GM23338 (cell line): ENCODE data around the gene SERINC5. TPM values are rescaled to one million over a fixed set of nuclear protein-coding genes. Genes with fewer than 3 reads are reported as not detected.

Source experiments
- ATAC-seq: fragments of 200-7000 bp; cut with Tn5 transposase; 3 replicates; pipeline ENCODE4 v1.9.1; 2020
- DNase-seq: peaks from one replicate; pipeline ENCODE4 v3.0.0-alpha.2; 2015; ENCODE audit warnings: low spot score
- H2AFZ ChIP-seq: fragments of 200-600 bp; sonication (generic); 2 replicates; pipeline ENCODE4 v1.8.0; 2016; ENCODE audit warnings: antibody characterized with exemption, mild to moderate bottlenecking, moderate library complexity
- H3F3A ChIP-seq: fragments of 200-600 bp; sonication (generic); replicated peaks from 2 replicates; pipeline ENCODE4 v1.8.0; 2017; ENCODE audit warnings: antibody characterized with exemption, mixed run types, low read depth
- H3K27ac ChIP-seq: fragments of 200-600 bp; sonication (generic); 2 replicates; pipeline ENCODE4 v1.6.1; 2016; ENCODE audit warnings: low read depth
- H3K27me3 ChIP-seq: fragments of 200-600 bp; sonication (generic); 2 replicates; pipeline ENCODE4 v1.8.0; 2016; ENCODE audit warnings: mild to moderate bottlenecking, mixed run types, moderate library complexity; ENCODE audit not compliant: insufficient read depth
- H3K36me3 ChIP-seq: fragments of 200-600 bp; sonication (generic); 2 replicates; pipeline ENCODE4 v1.8.0; 2016; ENCODE audit warnings: mild to moderate bottlenecking; ENCODE audit not compliant: insufficient read depth
- H3K4me1 ChIP-seq: fragments of 200-600 bp; sonication (generic); 2 replicates; pipeline ENCODE4 v1.8.0; 2016; ENCODE audit warnings: mild to moderate bottlenecking, moderate library complexity; ENCODE audit not compliant: insufficient read depth
- H3K4me2 ChIP-seq: fragments of 200-600 bp; sonication (generic); 2 replicates; pipeline ENCODE4 v1.7.1; 2017; ENCODE audit warnings: mixed run types
- H3K4me3 ChIP-seq: fragments of 200-600 bp; sonication (generic); 2 replicates; pipeline ENCODE4 v1.6.1; 2016; ENCODE audit warnings: mixed run types
- H3K79me2 ChIP-seq: fragments of 200-600 bp; sonication (generic); replicated peaks from 2 replicates; pipeline ENCODE4 v1.8.0; 2017; ENCODE audit warnings: mild to moderate bottlenecking; ENCODE audit not compliant: insufficient read depth
- H3K9me2 ChIP-seq: fragments of 200-600 bp; sonication (generic); 2 replicates; pipeline ENCODE4 v1.8.0; 2017; ENCODE audit not compliant: insufficient read depth
- H4K20me1 ChIP-seq: fragments of 200-600 bp; sonication (generic); replicated peaks from 2 replicates; pipeline ENCODE4 v1.8.0; 2017; ENCODE audit warnings: mild to moderate bottlenecking; ENCODE audit not compliant: insufficient read depth
- H3K27ac Mint-ChIP-seq: 2 replicates; pipeline ENCODE4 v1.8.0; 2020; ENCODE audit warnings: inconsistent platforms, mild to moderate bottlenecking, moderate library complexity, mixed read lengths
- H3K27me3 Mint-ChIP-seq: 3 replicates; pipeline ENCODE4 v1.8.0; 2022; ENCODE audit warnings: low read depth, mild to moderate bottlenecking, moderate library complexity, mixed read lengths, inconsistent platforms; ENCODE audit not compliant: insufficient read depth, poor library complexity
- H3K36me3 Mint-ChIP-seq: 3 replicates; pipeline ENCODE4 v1.8.0; 2021; ENCODE audit warnings: low read depth, mild to moderate bottlenecking, inconsistent platforms, moderate library complexity, mixed read lengths
- H3K4me1 Mint-ChIP-seq: 3 replicates; pipeline ENCODE4 v1.8.0; 2020; ENCODE audit warnings: mild to moderate bottlenecking, inconsistent platforms, mixed read lengths
- H3K4me3 Mint-ChIP-seq: 3 replicates; pipeline ENCODE4 v1.8.0; 2021; ENCODE audit warnings: moderate library complexity, mild to moderate bottlenecking, inconsistent platforms, mixed read lengths
- H3K9me3 Mint-ChIP-seq: 3 replicates; pipeline ENCODE4 v1.8.0; 2020; ENCODE audit warnings: moderate library complexity, mild to moderate bottlenecking, inconsistent platforms, mixed read lengths
- CREB1 ChIP-seq: fragments of 250-450 bp; sonication (Bioruptor Pico); IDR thresholded peaks from 2 replicates; pipeline ENCODE4 v1.5.0; 2020; ENCODE audit warnings: low read depth, mild to moderate bottlenecking, moderate library complexity
- JUNB ChIP-seq: IDR thresholded peaks from one replicate; pipeline ENCODE4 v1.6.1; 2016; ENCODE audit warnings: antibody characterized with exemption; ENCODE audit not compliant: unreplicated experiment
- ZNF331 ChIP-seq: fragments of 250-450 bp; sonication (Bioruptor Pico); IDR thresholded peaks from 2 replicates; pipeline ENCODE4 v1.5.0; 2020; ENCODE audit warnings: low read depth, mild to moderate bottlenecking, moderate library complexity
- polyA plus RNA-seq: library from polyadenylated mRNA; unstranded; fragments of >200 nt; fragmentation: Nextera tagmentation; extraction: Ambion mirVana; gene quantifications from 2 replicates; pipeline ENCODE4 v1.2.1, GENCODE V29; 2016
- total RNA-seq: library from RNA; depleted of rRNA; stranded (reverse); fragments of >200 nt; shearing (Covaris generic); gene quantifications from 2 replicates; pipeline ENCODE4 v1.2.3, GENCODE V29; 2014
- TF ChIP-seq, protein P1 (sequence below): IDR thresholded peaks from one replicate; pipeline ENCODE4 v1.6.1; 2018; ENCODE audit warnings: antibody characterized with exemption; ENCODE audit not compliant: unreplicated experiment
- TF ChIP-seq, protein P2 (sequence below), 2 experiments: fragments of 200-600 bp in 1 of 2; sonication (generic) in 1 of 2; conservative IDR thresholded peaks; 2 replicates each; pipeline versions ENCODE4 v1.5.1 to v1.6.1; 2016 to 2017; ENCODE audit warnings: antibody characterized with exemption in 2 of 2, low read depth in 2 of 2, mild to moderate bottlenecking in 2 of 2, moderate library complexity in 1 of 2

SERINC5 gene
- total and polyA plus RNA-seq, 2 experiments from 2014 or later = 34.0 to 107 TPM

DNA sequence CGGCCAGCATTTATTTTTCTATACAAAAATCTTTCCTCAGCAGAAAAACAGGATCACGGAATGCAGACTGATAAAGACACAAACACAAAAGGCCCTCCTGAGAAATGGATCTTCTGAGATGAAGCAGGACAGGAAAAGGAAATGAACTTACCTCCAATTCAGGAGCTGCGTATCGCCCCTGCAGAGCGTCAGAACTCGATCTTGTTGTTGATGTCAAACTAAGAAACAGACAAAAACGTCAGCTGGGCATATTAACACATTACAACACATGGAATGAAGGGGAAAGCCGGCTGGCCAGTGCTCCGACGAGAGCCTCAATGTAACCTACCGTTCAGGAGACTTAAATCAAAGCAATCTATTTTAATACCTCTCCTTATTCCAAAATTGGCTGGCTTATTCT lies 105.1 kb downstream of the SERINC5 start:
- no peak overlapping the region for H3K4me3 ChIP-seq
- no peak overlapping the region for H3K4me2 ChIP-seq
- no peaks in the 10 kb centered on the region; the same call in 1 of the 2 replicates for H3K79me2 ChIP-seq
- H3K27ac ChIP-seq = peak overlapping the region; percentile 81; the same call in 1 of the 2 replicates
- H3K9me3 Mint-ChIP-seq = no peaks in the 10 kb centered on the region
- no peak for DNase-seq
- H3K27ac Mint-ChIP-seq = no peak overlapping the region
- peaks cover 24% of the 10 kb centered on the region for H3K4me1 Mint-ChIP-seq
- no peaks in the 10 kb centered on the region for H3K9me2 ChIP-seq
- H3K27me3 Mint-ChIP-seq = peaks cover 2% of the 10 kb centered on the region
- H3K36me3 Mint-ChIP-seq = peaks cover 71% of the 10 kb centered on the region
- H4K20me1 ChIP-seq = no peaks in the 10 kb centered on the region
- H3K4me3 Mint-ChIP-seq = no peak overlapping the region
- no peak overlapping the region for H2AFZ ChIP-seq
- no peaks in the 10 kb centered on the region for H3K27me3 ChIP-seq
- TF ChIP-seq CREB1 (CRISPR knock-in tag) (no peak), JUNB (no peak)
- TF ChIP-seq, protein P1, sequence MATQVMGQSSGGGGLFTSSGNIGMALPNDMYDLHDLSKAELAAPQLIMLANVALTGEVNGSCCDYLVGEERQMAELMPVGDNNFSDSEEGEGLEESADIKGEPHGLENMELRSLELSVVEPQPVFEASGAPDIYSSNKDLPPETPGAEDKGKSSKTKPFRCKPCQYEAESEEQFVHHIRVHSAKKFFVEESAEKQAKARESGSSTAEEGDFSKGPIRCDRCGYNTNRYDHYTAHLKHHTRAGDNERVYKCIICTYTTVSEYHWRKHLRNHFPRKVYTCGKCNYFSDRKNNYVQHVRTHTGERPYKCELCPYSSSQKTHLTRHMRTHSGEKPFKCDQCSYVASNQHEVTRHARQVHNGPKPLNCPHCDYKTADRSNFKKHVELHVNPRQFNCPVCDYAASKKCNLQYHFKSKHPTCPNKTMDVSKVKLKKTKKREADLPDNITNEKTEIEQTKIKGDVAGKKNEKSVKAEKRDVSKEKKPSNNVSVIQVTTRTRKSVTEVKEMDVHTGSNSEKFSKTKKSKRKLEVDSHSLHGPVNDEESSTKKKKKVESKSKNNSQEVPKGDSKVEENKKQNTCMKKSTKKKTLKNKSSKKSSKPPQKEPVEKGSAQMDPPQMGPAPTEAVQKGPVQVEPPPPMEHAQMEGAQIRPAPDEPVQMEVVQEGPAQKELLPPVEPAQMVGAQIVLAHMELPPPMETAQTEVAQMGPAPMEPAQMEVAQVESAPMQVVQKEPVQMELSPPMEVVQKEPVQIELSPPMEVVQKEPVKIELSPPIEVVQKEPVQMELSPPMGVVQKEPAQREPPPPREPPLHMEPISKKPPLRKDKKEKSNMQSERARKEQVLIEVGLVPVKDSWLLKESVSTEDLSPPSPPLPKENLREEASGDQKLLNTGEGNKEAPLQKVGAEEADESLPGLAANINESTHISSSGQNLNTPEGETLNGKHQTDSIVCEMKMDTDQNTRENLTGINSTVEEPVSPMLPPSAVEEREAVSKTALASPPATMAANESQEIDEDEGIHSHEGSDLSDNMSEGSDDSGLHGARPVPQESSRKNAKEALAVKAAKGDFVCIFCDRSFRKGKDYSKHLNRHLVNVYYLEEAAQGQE = no peak
- peaks cover 12% of the 10 kb centered on the region for H3K36me3 ChIP-seq
- H3F3A ChIP-seq = peaks cover 19% of the 10 kb centered on the region; the same call in 1 of the 2 replicates
- H3K4me1 ChIP-seq = peaks cover 25% of the 10 kb centered on the region
- ATAC-seq = no peak

DNA sequence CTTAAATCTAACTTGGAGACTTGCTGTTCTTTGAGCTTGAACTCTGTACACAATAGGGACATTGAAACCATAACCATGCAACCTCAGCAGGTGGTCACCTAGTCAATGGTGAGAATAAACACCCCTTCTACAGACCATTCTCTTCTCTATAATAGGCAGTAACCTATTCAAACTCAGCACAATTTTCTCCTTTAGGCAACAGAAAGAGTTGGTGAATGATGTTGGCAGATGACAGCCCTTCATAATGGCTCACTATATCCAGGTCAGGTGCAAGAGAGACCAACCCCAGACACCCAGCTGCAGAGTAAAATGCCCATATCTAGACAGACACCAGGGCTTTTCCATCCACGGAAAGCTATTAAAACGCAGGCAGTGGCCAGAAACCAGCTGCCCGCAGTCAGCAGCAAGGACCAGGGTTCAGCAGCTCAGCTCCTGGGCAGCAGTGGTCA lies 106.7 kb downstream of the SERINC5 start:
- Histone ChIP-seq H2AFZ (no peak overlapping the region), H3K27me3 (no peaks in the 10 kb centered on the region), H3K4me3 (no peak overlapping the region), H3F3A (peaks cover 25% of the 10 kb centered on the region), H3K36me3 (peaks cover 26% of the 10 kb centered on the region), H3K79me2 (no peaks in the 10 kb centered on the region; the same call in 1 of the 2 replicates), H3K9me2 (no peaks in the 10 kb centered on the region), H4K20me1 (no peaks in the 10 kb centered on the region), H3K27ac (peak overlapping the region; percentile 84), H3K4me2 (peak overlapping the region; percentile 54; the same call in 1 of the 2 replicates), H3K4me1 (peaks cover 22% of the 10 kb centered on the region)
- Mint-ChIP-seq H3K9me3 (no peaks in the 10 kb centered on the region), H3K4me1 (peaks cover 25% of the 10 kb centered on the region), H3K36me3 (peaks cover 72% of the 10 kb centered on the region), H3K4me3 (no peak overlapping the region), H3K27me3 (no peaks in the 10 kb centered on the region), H3K27ac (no peak overlapping the region)
- DNase-seq (no peak), ATAC-seq (peak; percentile 59; the same call in 2 of the 3 replicates)
- TF ChIP-seq JUNB = no peak

DNA sequence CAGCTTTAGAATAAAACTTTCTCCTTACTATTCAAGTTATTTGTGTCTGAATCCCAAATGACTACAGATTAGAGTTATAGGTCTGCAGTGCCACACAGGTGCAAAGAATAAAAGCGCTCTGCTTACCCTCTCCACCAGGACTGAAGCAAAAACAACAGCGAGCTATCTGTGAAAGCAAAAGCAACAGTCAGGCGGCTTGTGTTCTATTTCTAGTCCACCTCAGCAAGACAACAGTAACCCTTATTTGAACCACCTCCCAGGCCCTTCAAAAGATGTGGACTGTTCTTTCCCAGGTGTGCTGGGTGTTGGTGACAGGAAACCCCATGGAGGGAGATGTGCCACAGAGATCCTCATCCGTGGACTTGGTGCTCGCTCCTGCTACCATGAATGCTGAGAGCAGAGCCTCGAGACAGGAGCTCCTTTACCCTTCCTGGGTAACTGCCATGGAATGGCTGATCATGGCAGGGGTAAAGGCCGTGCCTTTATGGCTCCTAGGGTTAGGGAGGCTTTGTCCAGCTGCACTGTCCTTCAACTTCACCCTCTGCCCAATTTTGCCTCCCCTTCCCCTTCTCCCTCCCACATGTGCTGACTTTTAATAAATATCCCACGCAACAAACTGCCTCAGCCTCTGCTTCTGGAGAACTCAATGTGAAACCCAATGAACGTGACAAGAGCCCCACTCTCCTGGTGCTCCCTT lies 108.6 kb downstream of the SERINC5 start:
- no peak for ATAC-seq
- no peaks in the 10 kb centered on the region for H3K27me3 ChIP-seq
- H3K9me3 Mint-ChIP-seq = no peaks in the 10 kb centered on the region
- no peak overlapping the region for H2AFZ ChIP-seq
- peak overlapping the region; percentile 90 for H3K27ac Mint-ChIP-seq
- H3K27me3 Mint-ChIP-seq = peaks cover 1% of the 10 kb centered on the region
- H3K36me3 Mint-ChIP-seq = peaks cover 75% of the 10 kb centered on the region
- H3K79me2 ChIP-seq = no peaks in the 10 kb centered on the region; the same call in 1 of the 2 replicates
- peaks cover 44% of the 10 kb centered on the region for H3K4me1 Mint-ChIP-seq
- DNase-seq = no peak
- no peak overlapping the region for H3K4me2 ChIP-seq
- H3K9me2 ChIP-seq = no peaks in the 10 kb centered on the region
- no peak overlapping the region for H3K4me3 Mint-ChIP-seq
- H4K20me1 ChIP-seq = no peaks in the 10 kb centered on the region
- H3K4me3 ChIP-seq = no peak overlapping the region
- H3K4me1 ChIP-seq = peaks cover 39% of the 10 kb centered on the region
- H3K36me3 ChIP-seq = peaks cover 25% of the 10 kb centered on the region
- peak overlapping the region; percentile 50 for H3K27ac ChIP-seq
- H3F3A ChIP-seq = peaks cover 41% of the 10 kb centered on the region
- TF ChIP-seq ZNF331 (CRISPR knock-in tag) (no peak), CREB1 (CRISPR knock-in tag) (no peak)
- TF ChIP-seq, protein P2, sequence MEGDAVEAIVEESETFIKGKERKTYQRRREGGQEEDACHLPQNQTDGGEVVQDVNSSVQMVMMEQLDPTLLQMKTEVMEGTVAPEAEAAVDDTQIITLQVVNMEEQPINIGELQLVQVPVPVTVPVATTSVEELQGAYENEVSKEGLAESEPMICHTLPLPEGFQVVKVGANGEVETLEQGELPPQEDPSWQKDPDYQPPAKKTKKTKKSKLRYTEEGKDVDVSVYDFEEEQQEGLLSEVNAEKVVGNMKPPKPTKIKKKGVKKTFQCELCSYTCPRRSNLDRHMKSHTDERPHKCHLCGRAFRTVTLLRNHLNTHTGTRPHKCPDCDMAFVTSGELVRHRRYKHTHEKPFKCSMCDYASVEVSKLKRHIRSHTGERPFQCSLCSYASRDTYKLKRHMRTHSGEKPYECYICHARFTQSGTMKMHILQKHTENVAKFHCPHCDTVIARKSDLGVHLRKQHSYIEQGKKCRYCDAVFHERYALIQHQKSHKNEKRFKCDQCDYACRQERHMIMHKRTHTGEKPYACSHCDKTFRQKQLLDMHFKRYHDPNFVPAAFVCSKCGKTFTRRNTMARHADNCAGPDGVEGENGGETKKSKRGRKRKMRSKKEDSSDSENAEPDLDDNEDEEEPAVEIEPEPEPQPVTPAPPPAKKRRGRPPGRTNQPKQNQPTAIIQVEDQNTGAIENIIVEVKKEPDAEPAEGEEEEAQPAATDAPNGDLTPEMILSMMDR (conservative IDR thresholded peaks at IDR 0.05; ENCODE audit: low read depth in 2 of 2) = no peak
